ENCODE measurements around the gene PTPN11.
A peak's percentile ranks its signal among the peaks of the same experiment; 100 is the strongest.
"Not testable (repeated sequence)": the region's sequence is repeated elsewhere in the genome, so short reads cannot be mapped to it uniquely, and the experiment has no call there.

PTPN11 gene

GRCh38 chr12:112420740-112421139 lies 2.0 kb downstream of the PTPN11 start:
- Mint-ChIP-seq H3K27me3 (no peaks in the 10 kb centered on the region), H3K9me3 (no peaks in the 10 kb centered on the region), H3K27ac (no peak overlapping the region), H3K36me3 (peaks cover 6% of the 10 kb centered on the region), H3K4me3 (peak overlapping the region; percentile 95), H3K4me1 (peaks cover 44% of the 10 kb centered on the region)
- CTCF ChIA-PET, result no interaction called here
- DNase-seq, result no peak

- peaks cover 47% of the 10 kb centered on the region for H3K4me1 Mint-ChIP-seq
- H3K27ac Mint-ChIP-seq, result no peak overlapping the region
- H3K9me3 Mint-ChIP-seq, result no peaks in the 10 kb centered on the region
- H3K27me3 Mint-ChIP-seq, result no peaks in the 10 kb centered on the region
- no peak overlapping the region for H3K4me3 Mint-ChIP-seq
- H3K36me3 Mint-ChIP-seq, result peaks cover 6% of the 10 kb centered on the region
- DNase-seq, result no peak
- CTCF ChIA-PET, result no interaction called here
These were observed 2.6 kb downstream of the PTPN11 start for GRCh38 chr12:112421363-112421762.

- Mint-ChIP-seq H3K27me3 (no peaks in the 10 kb centered on the region), H3K27ac (no peak overlapping the region), H3K36me3 (peaks cover 6% of the 10 kb centered on the region), H3K9me3 (no peaks in the 10 kb centered on the region), H3K4me3 (no peak overlapping the region), H3K4me1 (peaks cover 44% of the 10 kb centered on the region)
- CTCF ChIA-PET, result no interaction called here
- DNase-seq, result no peak
These were observed 3.8 kb downstream of the PTPN11 start for GRCh38 chr12:112422531-112422930.

- DNase-seq, result no peak
- no peak overlapping the region for H3K27ac Mint-ChIP-seq
- H3K4me1 Mint-ChIP-seq, result peaks cover 42% of the 10 kb centered on the region
- no peaks in the 10 kb centered on the region for H3K27me3 Mint-ChIP-seq
- H3K36me3 Mint-ChIP-seq, result peaks cover 10% of the 10 kb centered on the region
- no peak overlapping the region for H3K4me3 Mint-ChIP-seq
- CTCF ChIA-PET, result no interaction called here
- H3K9me3 Mint-ChIP-seq, result no peaks in the 10 kb centered on the region
These were observed 5.4 kb downstream of the PTPN11 start for GRCh38 chr12:112424126-112424525.

- no peak overlapping the region for H3K4me3 Mint-ChIP-seq
- peaks cover 8% of the 10 kb centered on the region for H3K36me3 Mint-ChIP-seq
- peak overlapping the region; percentile 45 for H3K27ac Mint-ChIP-seq
- H3K4me1 Mint-ChIP-seq, result peaks cover 31% of the 10 kb centered on the region
- H3K27me3 Mint-ChIP-seq, result no peaks in the 10 kb centered on the region
- no peak for DNase-seq
- H3K9me3 Mint-ChIP-seq, result no peaks in the 10 kb centered on the region
- CTCF ChIA-PET, result no interaction called here
These were observed 7.0 kb downstream of the PTPN11 start for GRCh38 chr12:112425582-112426382.

- no peaks in the 10 kb centered on the region for H3K27me3 Mint-ChIP-seq
- no peaks in the 10 kb centered on the region for H3K9me3 Mint-ChIP-seq
- CTCF ChIA-PET, result no interaction called here
- H3K4me3 Mint-ChIP-seq, result no peak overlapping the region
- no peak overlapping the region for H3K27ac Mint-ChIP-seq
- H3K4me1 Mint-ChIP-seq, result peaks cover 31% of the 10 kb centered on the region
- peaks cover 20% of the 10 kb centered on the region for H3K36me3 Mint-ChIP-seq
- no peak for DNase-seq
These were observed 9.0 kb downstream of the PTPN11 start for GRCh38 chr12:112427760-112428159.

- CTCF ChIA-PET, result no interaction called here
- DNase-seq, result no peak
- Mint-ChIP-seq H3K27me3 (no peaks in the 10 kb centered on the region), H3K27ac (no peak overlapping the region), H3K4me3 (no peak overlapping the region), H3K4me1 (peaks cover 19% of the 10 kb centered on the region), H3K36me3 (peaks cover 16% of the 10 kb centered on the region), H3K9me3 (no peaks in the 10 kb centered on the region)
These were observed 12.2 kb downstream of the PTPN11 start for GRCh38 chr12:112430929-112431328.

- Mint-ChIP-seq H3K36me3 (peaks cover 16% of the 10 kb centered on the region), H3K27ac (no peak overlapping the region), H3K27me3 (no peaks in the 10 kb centered on the region), H3K4me3 (no peak overlapping the region), H3K4me1 (peaks cover 16% of the 10 kb centered on the region), H3K9me3 (no peaks in the 10 kb centered on the region)
- CTCF ChIA-PET, result interaction anchor here (1.0 kb wide), 1 partner anchor 234 kb away, joined by 3 read pairs; no protein-coding TSS in a partner anchor
- no peak for DNase-seq
These were observed 13.2 kb downstream of the PTPN11 start for GRCh38 chr12:112431965-112432364.

GRCh38 chr12:112433551-112433950 lies 14.8 kb downstream of the PTPN11 start:
- CTCF ChIA-PET, result no interaction called here
- Mint-ChIP-seq H3K4me3 (no peak overlapping the region), H3K4me1 (peaks cover 22% of the 10 kb centered on the region), H3K27ac (no peak overlapping the region), H3K9me3 (no peaks in the 10 kb centered on the region), H3K27me3 (no peaks in the 10 kb centered on the region), H3K36me3 (peaks cover 12% of the 10 kb centered on the region)
- no peak for DNase-seq

- H3K36me3 Mint-ChIP-seq, H3K27ac Mint-ChIP-seq, CTCF ChIA-PET, H3K4me1 Mint-ChIP-seq, H3K27me3 Mint-ChIP-seq, H3K9me3 Mint-ChIP-seq, DNase-seq, H3K4me3 Mint-ChIP-seq: not testable (repeated sequence)
These were observed 19.9 kb downstream of the PTPN11 start for GRCh38 chr12:112438645-112439044.

- H3K9me3 Mint-ChIP-seq, result no peaks in the 10 kb centered on the region
- peaks cover 2% of the 10 kb centered on the region for H3K36me3 Mint-ChIP-seq
- H3K27me3 Mint-ChIP-seq, result no peaks in the 10 kb centered on the region
- H3K4me3 Mint-ChIP-seq, result no peak overlapping the region
- no peak overlapping the region for H3K27ac Mint-ChIP-seq
- DNase-seq, result no peak
- CTCF ChIA-PET, result no interaction called here
- peaks cover 6% of the 10 kb centered on the region for H3K4me1 Mint-ChIP-seq
These were observed 21.0 kb downstream of the PTPN11 start for GRCh38 chr12:112439769-112440168.

GRCh38 chr12:112440653-112441052 lies 21.9 kb downstream of the PTPN11 start:
- H3K36me3 Mint-ChIP-seq, H3K4me3 Mint-ChIP-seq, DNase-seq, CTCF ChIA-PET, H3K27ac Mint-ChIP-seq, H3K4me1 Mint-ChIP-seq, H3K9me3 Mint-ChIP-seq, H3K27me3 Mint-ChIP-seq: not testable (repeated sequence)

GRCh38 chr12:112443916-112444315 lies 25.2 kb downstream of the PTPN11 start:
- Mint-ChIP-seq H3K9me3 (no peaks in the 10 kb centered on the region), H3K27ac (no peak overlapping the region), H3K4me1 (peaks cover 22% of the 10 kb centered on the region), H3K36me3 (peaks cover 14% of the 10 kb centered on the region), H3K4me3 (no peak overlapping the region), H3K27me3 (no peaks in the 10 kb centered on the region)
- DNase-seq, result no peak
- CTCF ChIA-PET, result no interaction called here

GRCh38 chr12:112446008-112446725 lies 27.4 kb downstream of the PTPN11 start:
- CTCF ChIA-PET, result interaction anchor here (1.1 kb wide), 1 partner anchor 64 kb away, joined by 3 read pairs; no protein-coding TSS in a partner anchor
- peak overlapping the region; percentile 68 for H3K27ac Mint-ChIP-seq

GRCh38 chr12:112447106-112447505 lies 28.4 kb downstream of the PTPN11 start:
- peak overlapping the region; percentile 73 for H3K27ac Mint-ChIP-seq

More at GRCh38 chr12:112446008-112446725, 27.4 kb downstream of the PTPN11 start:
- no peak overlapping the region for H3K4me3 Mint-ChIP-seq
- H3K4me1 Mint-ChIP-seq, result peaks cover 22% of the 10 kb centered on the region
- no peaks in the 10 kb centered on the region for H3K27me3 Mint-ChIP-seq
- DNase-seq, result no peak
- H3K36me3 Mint-ChIP-seq, result peaks cover 24% of the 10 kb centered on the region
- no peaks in the 10 kb centered on the region for H3K9me3 Mint-ChIP-seq

More at GRCh38 chr12:112447106-112447505, 28.4 kb downstream of the PTPN11 start:
- no peak for DNase-seq
- CTCF ChIA-PET, result interaction anchor here (1.1 kb wide), 1 partner anchor 63 kb away, joined by 3 read pairs; no protein-coding TSS in a partner anchor
- H3K36me3 Mint-ChIP-seq, result peaks cover 28% of the 10 kb centered on the region
- peaks cover 22% of the 10 kb centered on the region for H3K4me1 Mint-ChIP-seq
- no peaks in the 10 kb centered on the region for H3K27me3 Mint-ChIP-seq
- no peak overlapping the region for H3K4me3 Mint-ChIP-seq
- H3K9me3 Mint-ChIP-seq, result no peaks in the 10 kb centered on the region
